ENCODE results near the gene TIMP1.
A peak's percentile ranks its signal among the peaks of the same experiment; 100 is the strongest.

The TIMP1 gene

GRCh38 chrX:47608130-47608810 lies 26.0 kb downstream of the TIMP1 start:
- CTCF ChIA-PET, result no interaction called here
- peak; percentile 62; the same call in 1 of the 2 replicates for TF ChIP-seq ZNF366 (tag by site-specific recombination; conservative IDR thresholded peaks at IDR 0.05)
- no peak for TF ChIP-seq ZNF692 (tag by site-specific recombination; IDR thresholded peaks at IDR 0.05)
- Histone ChIP-seq H3K4me1 (ENCODE audit: control insufficient read depth, insufficient read depth, low read length) (no peaks in the 10 kb centered on the region), H3K4me3 (ENCODE audit: low read depth, low read length) (no peak overlapping the region), H3K36me3 (ENCODE audit: control insufficient read depth in 2 of 2, insufficient read depth in 1 of 2, low read length in 2 of 2) (no peaks in the 10 kb centered on the region), H3K27ac (ENCODE audit: extremely low read depth, low read depth, low read length) (no peak overlapping the region), H3K9me3 (ENCODE audit: control insufficient read depth, insufficient read depth, low read depth, low read length) (no peaks in the 10 kb centered on the region)
- POLR2A ChIA-PET, result no interaction called here

GRCh38 chrX:47610511-47610910 lies 28.3 kb downstream of the TIMP1 start:
- Histone ChIP-seq H3K4me3 (ENCODE audit: low read depth, low read length) (no peak overlapping the region), H3K36me3 (ENCODE audit: control insufficient read depth in 2 of 2, insufficient read depth in 1 of 2, low read length in 2 of 2) (no peaks in the 10 kb centered on the region), H3K4me1 (ENCODE audit: control insufficient read depth, insufficient read depth, low read length) (no peaks in the 10 kb centered on the region), H3K9me3 (ENCODE audit: control insufficient read depth, insufficient read depth, low read depth, low read length) (no peaks in the 10 kb centered on the region), H3K27ac (ENCODE audit: extremely low read depth, low read depth, low read length) (no peak overlapping the region)
- ChIA-PET POLR2A (no interaction called here), CTCF (no interaction called here)
- TF ChIP-seq ZNF530 (tag by site-specific recombination; IDR thresholded peaks at IDR 0.05; ENCODE audit: low read depth) (no peak), IKZF3 (tag by site-specific recombination; IDR thresholded peaks at IDR 0.05) (no peak), CTCF (tag by site-specific recombination; IDR thresholded peaks at IDR 0.05) (no peak), SP3 (tag by site-specific recombination; IDR thresholded peaks at IDR 0.05) (no peak), FEZF1 (tag by site-specific recombination; IDR thresholded peaks at IDR 0.05) (no peak), ZNF670 (tag by site-specific recombination; IDR thresholded peaks at IDR 0.05; ENCODE audit: low read depth) (no peak), ZSCAN23 (tag by site-specific recombination; IDR thresholded peaks at IDR 0.05) (no peak), ZNF529 (tag by site-specific recombination; IDR thresholded peaks at IDR 0.05; ENCODE audit: insufficient replicate concordance) (no peak), ZNF449 (tag by site-specific recombination; IDR thresholded peaks at IDR 0.05) (no peak), PRDM1 (tag by site-specific recombination; IDR thresholded peaks at IDR 0.05) (no peak)

- no peak overlapping the region for H3K4me3 ChIP-seq (ENCODE audit: low read depth, low read length)
- TF ChIP-seq REPIN1 (tag by site-specific recombination; IDR thresholded peaks at IDR 0.05; ENCODE audit: low read depth), result no peak
- TF ChIP-seq TCF7L2 (IDR thresholded peaks at IDR 0.05; ENCODE audit: borderline replicate concordance, low read depth, low read length), result no peak
- no peak for TF ChIP-seq ZNF513 (tag by site-specific recombination; IDR thresholded peaks at IDR 0.05)
- no peak for TF ChIP-seq KLF9 (tag by site-specific recombination; IDR thresholded peaks at IDR 0.05; ENCODE audit: low read depth)
- TF ChIP-seq PRDM10 (tag by site-specific recombination; IDR thresholded peaks at IDR 0.05), result peak; percentile 69
- TF ChIP-seq ZNF596 (tag by site-specific recombination; IDR thresholded peaks at IDR 0.05), result no peak
- no peak for TF ChIP-seq ZNF335 (tag by site-specific recombination; conservative IDR thresholded peaks at IDR 0.05)
- POLR2A ChIA-PET, result no interaction called here
- no peak overlapping the region for H3K27ac ChIP-seq (ENCODE audit: extremely low read depth, low read depth, low read length)
- CTCF ChIA-PET, result interaction anchor here (0.6 kb wide), 1 partner anchor 419 kb away, joined by 3 read pairs; no protein-coding TSS in a partner anchor
- no peaks in the 10 kb centered on the region for H3K36me3 ChIP-seq (ENCODE audit: control insufficient read depth in 2 of 2, insufficient read depth in 1 of 2, low read length in 2 of 2)
- H3K4me1 ChIP-seq (ENCODE audit: control insufficient read depth, insufficient read depth, low read length), result no peaks in the 10 kb centered on the region
- no peaks in the 10 kb centered on the region for H3K9me3 ChIP-seq (ENCODE audit: control insufficient read depth, insufficient read depth, low read depth, low read length)
Measured at GRCh38 chrX:47611489-47611888, 29.3 kb downstream of the TIMP1 start.
